NCI-H2171 treated with DMSO at 0.1 percent for 48 hours (cell line): ENCODE data around the gene DPAGT1.
"Not testable (repeated sequence)": the region's sequence is repeated elsewhere in the genome, so short reads cannot be mapped to it uniquely, and the experiment has no call there.

Experiments used
- DNase-seq: peaks from one replicate; lab custom pipeline; 2025; lab: John Stamatoyannopoulos, UW

Gene DPAGT1

GRCh38 chr11:119101759-119102423, at the start of gene DPAGT1:
DPAGT1 (minus strand) TSS chr11:119101853; CDS start chr11:119101655, 198 bp downstream.
- peak; percentile 94 for DNase-seq

DNA sequence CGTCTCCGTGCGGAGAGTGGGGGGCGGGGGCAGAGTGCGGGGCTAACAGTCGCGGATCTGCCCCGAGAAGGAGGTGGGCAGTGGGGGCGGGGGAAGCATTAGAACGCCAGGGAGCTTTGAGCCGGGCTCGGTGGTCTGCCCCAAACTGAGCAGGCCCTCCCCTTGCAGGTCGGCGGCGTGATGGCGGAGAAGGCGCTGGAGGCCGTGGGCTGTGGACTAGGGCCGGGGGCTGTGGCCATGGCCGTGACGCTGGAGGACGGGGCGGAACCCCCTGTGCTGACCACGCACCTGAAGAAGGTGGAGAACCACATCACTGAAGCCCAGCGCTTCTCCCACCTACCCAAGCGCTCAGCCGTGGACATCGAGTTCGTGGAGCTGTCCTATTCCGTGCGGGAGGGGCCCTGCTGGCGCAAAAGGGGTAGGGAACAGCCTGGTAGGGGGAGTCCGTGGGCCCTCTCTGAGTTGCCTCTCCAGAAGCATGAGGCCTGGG, 48.2 kb upstream of the DPAGT1 start:
- no peak for DNase-seq

- no peak for DNase-seq
Observed at GRCh38 chr11:119149018-119149785, 47.5 kb upstream of the DPAGT1 start, which contains the start of gene ABCG4. ABCG4 (plus strand) TSS chr11:119149052; CDS start chr11:119149966, 914 bp downstream.

DNA sequence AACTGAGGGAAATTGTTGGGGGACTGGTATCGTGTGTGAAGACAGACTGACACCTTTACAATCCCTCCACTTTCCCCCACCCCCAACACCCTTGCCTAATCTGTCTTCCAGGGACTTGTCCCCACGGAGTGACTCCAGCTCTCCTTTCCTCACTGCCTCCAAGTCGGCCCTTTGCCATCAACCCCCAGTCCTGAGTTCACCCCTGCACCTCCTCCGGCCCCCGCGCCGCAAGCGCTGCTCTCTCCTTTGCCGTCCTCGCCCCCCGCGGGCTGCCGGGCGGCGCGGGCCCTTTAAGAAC, 47.0 kb upstream of the DPAGT1 start:
- no peak for DNase-seq

GRCh38 chr11:119147604-119148333, 46.1 kb upstream of the DPAGT1 start:
- DNase-seq = peak; percentile 59

GRCh38 chr11:119145551-119145950, 43.9 kb upstream of the DPAGT1 start:
- DNase-seq = no peak

DNA sequence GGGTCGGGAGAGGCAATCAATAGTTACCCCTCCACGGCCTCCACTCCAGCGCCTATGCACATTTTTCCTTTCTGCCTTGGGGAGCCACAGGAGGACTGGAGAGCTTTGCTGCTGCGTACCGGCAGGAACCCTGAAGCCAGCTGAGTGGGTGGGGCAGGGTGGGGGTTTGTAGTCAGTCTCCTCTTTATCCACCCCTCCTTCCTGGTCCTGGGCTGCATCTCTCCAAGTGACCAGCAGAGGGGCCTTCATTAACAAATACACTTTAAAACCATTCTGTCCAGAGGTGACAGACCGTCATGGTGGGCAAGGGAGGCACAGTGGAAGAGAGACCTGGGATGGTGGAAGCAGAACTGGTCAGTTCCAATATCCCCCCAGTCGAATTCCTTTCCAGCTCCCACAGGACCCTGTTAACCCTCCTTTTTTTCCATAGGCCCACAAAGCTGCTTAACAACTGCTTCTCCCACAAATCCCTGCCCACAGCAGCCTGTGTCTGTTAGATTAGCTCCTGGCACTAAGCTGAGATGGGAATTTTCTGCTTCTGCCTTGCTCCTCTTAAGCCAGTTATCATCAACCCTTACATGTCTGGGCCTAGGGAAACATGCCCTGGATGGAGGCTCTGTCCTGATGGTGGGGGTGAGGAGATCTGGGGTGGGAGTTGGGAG, 43.3 kb upstream of the DPAGT1 start:
- DNase-seq = no peak

DNA sequence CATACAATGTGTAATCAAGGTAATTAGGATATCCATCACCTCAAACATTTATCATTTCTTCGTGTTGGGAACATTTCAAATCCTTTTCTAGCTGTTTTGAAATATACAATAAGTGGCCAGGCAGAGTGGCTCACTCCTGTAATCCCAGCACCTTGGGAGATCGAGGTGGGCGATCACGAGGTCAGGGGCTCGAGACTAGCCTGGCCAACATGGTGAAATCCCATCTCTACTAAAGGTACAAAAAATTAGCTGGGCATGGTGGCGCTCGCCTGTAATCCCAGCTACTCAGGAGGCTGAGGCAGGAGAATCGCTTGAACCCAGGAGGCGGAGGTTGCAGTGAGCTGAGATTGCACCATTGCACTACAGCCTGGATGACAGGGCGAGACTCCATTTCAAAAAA, 37.6 kb upstream of the DPAGT1 start:
- DNase-seq = not testable (repeated sequence)

- no peak for DNase-seq
Observed at GRCh38 chr11:119134389-119134978, 32.8 kb upstream of the DPAGT1 start.

- DNase-seq = no peak
Observed at GRCh38 chr11:119130662-119131061, 29.0 kb upstream of the DPAGT1 start.

DNA sequence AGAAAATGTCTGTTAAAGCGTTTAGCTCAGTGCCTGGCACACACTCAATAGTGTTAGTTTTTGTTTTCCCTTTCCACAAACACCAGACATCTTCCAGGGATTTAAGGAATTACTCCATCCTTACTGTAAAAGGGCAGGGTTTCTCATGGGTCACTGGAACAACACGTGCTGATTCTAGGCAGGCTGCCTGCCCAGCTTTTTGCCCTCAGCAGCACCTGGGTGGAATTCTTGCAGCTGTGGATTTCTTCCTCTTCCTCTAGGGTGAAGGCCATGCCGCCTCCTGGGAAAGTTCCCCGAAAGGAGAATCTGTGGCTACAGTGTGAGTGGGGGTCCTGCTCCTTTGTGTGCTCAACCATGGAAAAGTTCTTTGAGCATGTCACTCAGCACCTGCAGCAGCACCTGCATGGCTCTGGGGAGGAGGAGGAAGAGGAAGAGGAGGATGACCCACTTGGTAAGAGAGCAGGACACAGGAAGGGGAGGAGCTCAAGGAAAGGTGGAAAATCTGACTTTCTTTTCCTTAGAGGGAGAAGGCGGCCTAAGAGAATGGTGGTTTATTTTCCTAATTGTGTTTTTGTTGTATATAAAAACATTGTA, 25.1 kb upstream of the DPAGT1 start:
- no peak for DNase-seq

DNA sequence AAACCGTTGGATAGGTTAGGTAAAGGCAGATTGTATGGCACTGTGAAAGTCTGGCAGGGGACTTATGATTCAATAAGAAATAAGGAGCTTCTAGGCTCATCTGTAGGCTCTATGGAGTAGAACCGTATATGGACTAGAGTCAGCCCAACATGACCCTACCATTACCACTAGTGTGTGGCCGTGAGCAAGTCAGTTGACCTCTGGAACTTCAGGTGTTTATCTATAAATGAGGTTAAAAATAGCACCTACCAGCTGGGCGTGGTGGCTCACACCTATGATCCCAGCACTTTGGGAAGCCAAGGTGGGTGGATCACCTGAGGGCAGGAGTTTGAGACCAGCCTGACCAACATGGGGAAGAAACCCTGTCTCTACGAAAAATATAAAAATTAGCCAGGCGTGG, 24.2 kb upstream of the DPAGT1 start:
- DNase-seq = no peak

GRCh38 chr11:119121811-119122124, 20.1 kb upstream of the DPAGT1 start:
- no peak for DNase-seq

- DNase-seq = peak; percentile 94
Observed at GRCh38 chr11:119121008-119121810, 19.6 kb upstream of the DPAGT1 start, which contains the start of gene HINFP. HINFP (plus strand) TSS chr11:119121580; CDS start chr11:119126945, 5,365 bp downstream.

DNA sequence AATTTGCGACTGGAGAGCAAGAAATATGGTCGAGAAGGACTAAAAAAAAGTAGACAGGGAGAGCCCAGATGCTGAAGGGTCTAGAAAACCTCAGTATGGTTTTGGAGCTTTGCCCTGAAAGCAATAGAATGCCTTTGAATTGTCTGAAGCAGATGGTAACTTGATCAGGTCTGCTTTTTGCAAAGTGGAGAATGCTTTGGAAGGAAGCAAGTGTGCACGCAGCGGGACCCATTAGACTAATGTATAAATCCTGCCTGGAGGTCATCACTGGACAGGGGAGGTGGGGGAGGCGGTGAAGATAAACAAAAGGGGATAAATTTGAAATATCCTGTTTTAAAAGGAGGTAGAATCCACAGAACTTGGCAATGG, 19.0 kb upstream of the DPAGT1 start:
- peak; percentile 50 for DNase-seq

- no peak for DNase-seq
Observed at GRCh38 chr11:119118946-119119345, 17.3 kb upstream of the DPAGT1 start.

- no peak for DNase-seq
Observed at GRCh38 chr11:119118227-119118626, 16.6 kb upstream of the DPAGT1 start.

DNA sequence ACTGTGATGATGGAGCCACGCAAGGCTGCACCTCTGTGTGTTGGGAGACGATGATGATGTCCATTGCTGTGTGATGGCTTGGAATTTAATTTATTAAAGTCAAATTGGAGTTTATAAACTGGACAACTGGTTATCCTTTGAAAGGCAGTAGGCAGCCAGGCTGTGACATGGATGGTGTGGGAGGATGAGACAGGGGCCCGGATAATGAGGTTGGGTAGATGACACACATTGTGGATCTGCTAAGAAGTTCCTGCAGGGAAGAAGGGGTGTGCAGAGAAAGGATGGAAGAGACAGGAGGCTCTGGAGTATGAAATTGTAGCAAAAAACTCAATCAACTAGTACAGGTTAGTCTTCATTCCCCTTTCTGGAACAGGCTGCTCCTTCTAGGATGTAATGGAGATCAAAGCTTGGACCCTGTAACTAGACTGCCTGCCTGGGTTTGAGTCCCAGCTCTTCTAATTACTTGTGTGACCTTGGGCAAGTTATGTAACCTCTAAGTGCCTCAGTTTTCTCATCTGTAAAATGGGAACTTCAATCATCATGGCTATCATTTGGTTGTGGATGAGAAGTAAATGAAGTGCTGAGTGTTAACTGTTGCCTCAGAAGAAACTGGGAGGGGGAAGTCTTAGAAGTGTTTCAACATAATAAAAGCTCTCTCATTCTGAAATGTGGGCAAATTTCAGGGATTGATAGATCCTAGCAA, 15.5 kb upstream of the DPAGT1 start:
- no peak for DNase-seq

DNA sequence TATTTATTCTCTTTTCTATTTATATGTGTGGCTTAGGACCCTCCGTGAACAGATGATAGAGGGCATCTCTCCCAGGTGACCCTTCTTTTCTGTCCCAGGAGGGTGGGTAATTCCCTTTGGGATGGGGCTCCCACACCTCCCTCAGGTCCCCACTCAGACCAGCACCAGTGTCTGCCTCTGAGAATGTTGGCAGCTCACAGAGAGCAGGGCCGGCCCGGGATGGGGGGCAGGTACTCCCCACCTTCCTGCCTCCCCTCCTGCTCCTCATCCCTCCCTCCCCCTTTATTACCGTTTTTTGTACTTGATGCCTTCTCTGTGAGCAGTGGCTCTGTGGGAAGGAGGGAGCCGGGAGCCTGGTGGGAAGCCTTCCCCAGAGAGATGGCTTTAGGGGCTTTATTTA, 14.9 kb upstream of the DPAGT1 start:
- DNase-seq = no peak

DNA sequence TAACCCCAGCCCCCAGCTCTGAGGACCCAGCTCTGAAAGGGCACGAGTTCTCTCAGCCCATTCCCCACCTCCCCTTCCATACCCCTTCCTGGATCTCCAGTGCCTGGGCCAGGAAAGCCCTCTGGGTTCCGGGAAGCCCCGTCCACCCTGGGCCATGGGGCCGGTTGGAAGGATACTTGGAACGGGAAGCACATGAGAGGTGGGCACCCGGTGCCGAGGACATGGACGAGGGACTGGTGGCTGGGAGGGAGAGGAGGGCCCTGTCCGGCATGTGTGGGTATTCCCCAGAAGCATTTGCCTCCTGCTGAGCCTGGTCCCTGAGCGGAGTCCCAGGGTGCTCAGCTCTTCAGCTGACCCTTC, 14.6 kb upstream of the DPAGT1 start:
- DNase-seq = no peak
